ENCODE results near the gene NME7.

Gene NME7

DNA sequence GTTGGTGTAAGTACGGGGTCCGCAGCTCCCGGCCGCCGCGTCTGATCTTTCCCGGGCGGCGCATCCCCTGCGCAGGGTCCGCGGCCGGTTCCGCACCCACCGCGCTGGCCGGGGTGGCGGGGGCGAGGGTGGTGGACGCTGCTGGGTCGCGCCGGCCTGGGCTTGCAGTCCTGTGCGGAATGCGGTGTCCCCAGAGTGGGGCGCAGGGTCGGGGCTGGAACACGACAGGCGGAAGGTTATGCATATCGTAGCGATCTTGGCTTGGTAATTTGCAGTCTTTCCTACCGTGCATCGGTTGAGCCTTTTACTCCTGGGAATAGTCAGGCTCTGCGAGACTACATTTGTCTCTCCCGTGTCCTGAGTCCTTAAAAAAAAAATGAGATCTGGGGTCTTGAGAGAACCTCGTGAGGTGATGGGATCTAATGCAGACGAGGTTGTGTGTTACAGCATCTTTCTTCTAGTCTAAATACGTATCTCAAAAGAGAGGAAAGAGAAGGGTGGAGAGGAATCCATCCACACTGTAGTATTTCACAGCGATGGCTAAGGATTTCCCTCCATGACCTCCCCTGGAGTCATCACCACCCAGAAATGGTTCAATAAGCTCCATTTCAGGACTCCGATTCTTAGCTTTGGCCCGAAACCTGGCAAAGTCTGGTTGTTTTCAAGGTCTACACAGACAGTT, 260.5 kb downstream of the NME7 start:
- no peak for DNase-seq (ENCODE audit: low read depth)

DNA sequence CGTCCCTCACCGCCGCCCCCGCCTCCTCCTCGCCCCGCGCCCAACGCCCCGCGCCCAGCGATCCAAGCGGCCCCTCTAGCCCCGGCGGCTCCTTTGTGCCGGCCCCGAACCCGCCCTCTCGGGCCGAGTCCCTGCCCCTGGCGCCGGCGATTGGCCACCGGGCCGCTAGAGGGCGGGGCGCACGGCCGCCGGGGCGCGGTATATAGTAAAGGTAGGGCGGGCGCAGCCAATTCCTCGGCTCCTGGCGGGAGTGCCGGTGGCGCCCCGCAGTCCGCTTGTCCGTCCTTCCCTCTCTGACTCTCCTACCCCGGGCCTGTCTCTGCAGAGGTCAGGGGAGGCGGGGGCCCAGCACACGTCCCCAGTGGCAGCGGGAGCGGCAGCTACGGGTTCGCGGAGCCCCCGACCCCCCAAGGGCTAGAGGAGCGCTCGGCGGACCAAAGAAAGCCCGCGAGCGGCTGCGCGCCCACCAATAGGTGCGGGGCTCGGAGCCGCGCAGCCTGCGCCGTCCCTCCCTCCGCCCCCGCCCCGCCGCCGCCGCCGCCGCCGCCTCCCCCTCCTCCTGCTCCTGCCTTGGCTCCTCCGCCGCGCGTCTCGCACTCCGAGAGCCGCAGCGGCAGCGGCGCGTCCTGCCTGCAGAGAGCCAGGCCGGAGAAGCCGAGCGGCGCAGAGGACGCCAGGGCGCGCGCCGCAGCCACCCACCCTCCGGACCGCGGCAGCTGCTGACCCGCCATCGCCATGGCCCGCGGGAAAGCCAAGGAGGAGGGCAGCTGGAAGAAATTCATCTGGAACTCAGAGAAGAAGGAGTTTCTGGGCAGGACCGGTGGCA, 261.3 kb downstream of the NME7 start, which contains the start of gene ATP1B1:
TSS of gene ATP1B1 (plus strand) at position 596 of the 826 bp plus-strand sequence. CDS start at position 736, 140 bp downstream.
- peak; percentile 79 for DNase-seq (ENCODE audit: low read depth)

DNA sequence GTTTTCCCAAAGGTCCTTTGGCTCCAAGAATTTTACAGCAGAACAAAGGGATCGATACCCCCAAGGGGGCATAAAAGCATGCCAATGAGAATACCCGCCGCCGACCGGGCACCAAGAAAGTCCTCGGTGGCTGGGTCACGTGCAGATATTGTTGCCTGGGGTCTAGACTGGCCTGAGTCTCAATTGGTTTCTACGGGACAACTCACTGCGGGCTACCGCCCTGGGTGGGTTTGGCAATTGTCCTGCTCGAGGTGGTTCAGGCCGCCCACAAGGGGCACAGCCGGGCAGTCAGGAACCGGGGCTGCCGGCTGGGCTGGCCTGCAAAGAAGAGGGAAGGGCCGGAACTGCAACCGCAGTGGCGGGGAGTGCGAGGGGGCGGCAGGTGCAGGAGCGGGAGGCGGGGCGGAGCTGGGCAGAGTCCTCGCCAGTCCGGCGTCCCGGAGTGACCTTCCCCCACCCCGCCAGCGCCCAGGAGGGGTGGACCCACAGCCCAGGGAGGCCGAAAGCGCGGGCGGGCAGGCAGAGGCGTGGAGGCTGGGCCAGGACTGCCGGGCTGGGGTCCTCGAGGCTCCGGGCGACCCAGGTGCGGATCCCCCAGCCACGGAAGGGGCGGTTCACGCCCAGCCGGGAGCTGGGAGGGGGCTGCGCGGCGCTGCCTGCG, 262.0 kb downstream of the NME7 start:
- peak; percentile 16 for DNase-seq (ENCODE audit: low read depth)

DNA sequence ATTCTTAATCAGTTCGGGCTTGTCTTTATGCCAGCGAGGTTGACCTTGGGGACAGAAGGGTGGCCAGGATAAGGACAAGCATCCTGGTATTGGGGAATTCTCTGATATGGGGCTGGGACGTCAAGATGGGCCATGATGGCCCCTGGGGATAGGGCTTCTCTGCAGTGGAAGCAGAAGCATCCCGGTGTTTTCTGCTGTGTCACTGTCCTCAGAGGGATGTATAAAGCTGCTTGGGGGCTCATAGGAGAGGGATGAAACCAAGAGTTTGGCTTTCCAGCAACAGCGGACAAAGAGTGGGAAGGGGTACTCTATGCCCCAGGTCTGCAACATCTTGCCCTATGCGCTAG, 262.5 kb downstream of the NME7 start:
- no peak for DNase-seq (ENCODE audit: low read depth)

DNA sequence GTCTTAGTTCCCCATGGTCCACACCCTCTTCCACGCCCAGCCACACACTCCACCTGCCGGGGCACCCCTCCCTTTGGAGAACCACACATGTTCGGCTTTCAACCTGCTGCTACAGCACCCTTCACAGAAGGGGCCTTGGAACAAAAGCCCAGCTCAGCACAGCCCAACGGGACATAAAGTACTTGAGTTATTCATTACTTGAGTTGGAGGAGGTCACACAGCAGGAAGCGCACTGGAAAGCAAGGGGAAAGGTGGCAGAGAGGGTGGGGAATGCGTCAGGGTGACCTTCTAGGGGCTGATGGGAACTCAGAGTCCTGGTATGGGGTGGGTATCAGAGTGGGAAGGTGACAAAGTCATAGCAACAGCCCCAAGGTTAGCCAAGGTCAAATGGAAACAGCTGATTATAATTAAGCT, 264.1 kb downstream of the NME7 start:
- no peak for DNase-seq (ENCODE audit: low read depth)

DNA sequence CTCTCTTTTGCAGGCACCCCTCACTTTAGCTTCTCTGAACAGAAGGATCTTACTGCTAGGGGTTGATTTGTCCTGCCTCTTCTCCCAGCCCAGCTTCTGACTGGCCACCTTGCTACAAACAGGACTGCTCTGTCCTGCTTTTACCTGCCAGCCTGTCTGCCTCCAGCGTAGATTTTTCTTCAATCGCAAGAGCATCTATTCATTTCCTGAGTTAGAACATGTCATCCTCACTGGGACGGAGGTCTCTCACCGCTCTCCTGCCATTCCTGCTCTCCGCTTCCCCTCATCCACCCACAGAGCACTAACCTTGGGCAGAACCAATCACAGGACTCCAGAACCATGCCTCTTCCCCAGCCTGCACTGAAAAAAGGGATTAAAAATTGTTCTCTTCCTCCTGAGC, 264.6 kb downstream of the NME7 start:
- DNase-seq (ENCODE audit: low read depth): no peak

DNA sequence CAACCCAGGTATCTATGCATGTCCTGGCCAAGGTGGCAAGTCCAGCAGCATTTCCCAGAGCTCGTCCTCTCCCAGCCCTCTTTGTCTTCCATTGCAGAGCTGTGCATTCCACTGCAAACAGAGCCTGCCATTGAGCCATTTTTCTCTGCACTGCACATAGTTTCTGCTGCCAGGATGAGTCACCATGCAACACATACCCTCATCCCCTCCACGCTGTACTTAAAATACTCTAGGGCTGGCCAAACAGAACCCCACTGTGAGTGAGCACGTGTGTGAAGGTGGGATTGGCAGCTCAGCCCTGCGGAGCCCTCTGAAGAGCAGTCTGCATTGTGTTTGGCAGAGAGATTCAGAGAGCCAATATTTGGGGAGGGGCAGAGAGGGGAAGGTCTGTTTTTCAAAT, 265.0 kb downstream of the NME7 start:
- no peak for DNase-seq (ENCODE audit: low read depth)

DNA sequence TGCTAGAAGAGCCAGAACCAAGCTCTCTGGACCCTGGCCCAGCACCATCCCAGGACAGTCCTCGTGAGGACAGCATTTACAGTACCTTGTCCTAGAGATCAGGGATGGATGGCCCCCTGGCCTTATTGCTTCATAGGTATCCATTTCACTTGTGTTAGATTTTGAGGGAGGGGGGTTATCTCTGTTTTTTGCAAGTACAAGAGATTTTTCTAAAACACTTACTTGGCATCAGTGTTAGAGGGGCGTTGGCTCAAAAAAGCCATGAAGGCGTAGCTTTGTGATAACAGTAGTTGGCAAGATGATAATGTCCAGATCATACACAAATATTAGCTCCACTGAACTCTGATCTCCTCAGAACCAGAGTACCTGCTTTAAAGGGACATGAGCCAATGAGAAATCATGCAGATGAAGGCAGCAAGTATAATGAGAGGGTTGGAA, 266.9 kb downstream of the NME7 start:
- no peak for DNase-seq (ENCODE audit: low read depth)

DNA sequence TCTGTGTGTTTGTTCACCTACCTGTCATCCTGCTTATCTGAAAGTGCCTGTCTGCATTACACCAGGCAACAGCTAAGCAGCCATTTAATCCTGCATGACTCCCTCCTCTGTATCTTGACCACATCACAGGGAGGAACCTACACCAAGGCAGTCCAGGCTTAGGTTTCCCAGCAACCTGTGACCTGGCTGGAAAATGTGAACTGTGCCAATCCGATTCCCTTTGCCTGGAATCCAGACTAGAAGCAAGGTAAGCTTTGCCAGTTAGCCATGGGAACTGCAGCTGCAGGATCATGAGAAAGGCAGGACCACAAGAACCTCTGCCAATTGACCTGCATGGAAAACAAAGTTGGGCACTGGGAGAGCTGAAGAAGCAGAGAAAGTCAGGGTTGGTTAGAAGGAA, 267.4 kb downstream of the NME7 start:
- no peak for DNase-seq (ENCODE audit: low read depth)

DNA sequence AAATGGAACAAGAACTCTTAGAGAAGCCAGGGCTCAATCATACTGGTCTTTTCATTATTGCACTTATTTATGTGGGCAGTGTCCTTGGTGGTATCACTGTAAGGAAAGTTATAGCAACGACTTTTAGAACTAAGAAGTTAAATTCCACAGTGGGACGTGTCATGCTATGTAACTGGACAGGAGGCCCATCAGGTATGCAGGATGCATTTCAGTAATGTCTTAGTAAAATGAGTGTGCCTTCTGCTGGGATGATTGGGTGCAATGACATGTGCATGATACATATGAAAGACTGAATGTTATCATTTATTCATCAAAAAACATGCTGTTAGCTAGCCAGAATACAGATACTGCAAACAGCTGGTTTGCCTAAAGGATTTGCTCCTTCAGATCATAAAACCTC, 268.0 kb downstream of the NME7 start:
- DNase-seq (ENCODE audit: low read depth): no peak

DNA sequence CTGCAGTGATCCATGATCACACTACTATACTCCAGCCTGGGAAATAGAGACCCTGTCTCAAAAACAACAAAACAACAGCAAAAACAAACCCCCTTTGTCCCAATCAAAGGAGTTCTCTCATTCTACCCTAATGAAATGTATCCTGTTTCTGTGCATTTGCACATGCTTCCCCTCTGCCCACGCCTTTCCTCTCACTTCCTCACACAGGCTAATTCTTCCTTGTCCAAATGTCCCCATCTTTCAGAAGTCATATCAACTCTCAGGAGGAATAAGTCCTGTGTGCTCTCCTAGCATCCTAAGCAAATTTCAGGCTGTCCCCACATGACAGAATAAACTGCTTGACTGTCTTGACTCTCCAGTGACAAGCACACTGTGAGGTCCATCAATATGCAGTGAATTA, 269.2 kb downstream of the NME7 start:
- no peak for DNase-seq (ENCODE audit: low read depth)

DNA sequence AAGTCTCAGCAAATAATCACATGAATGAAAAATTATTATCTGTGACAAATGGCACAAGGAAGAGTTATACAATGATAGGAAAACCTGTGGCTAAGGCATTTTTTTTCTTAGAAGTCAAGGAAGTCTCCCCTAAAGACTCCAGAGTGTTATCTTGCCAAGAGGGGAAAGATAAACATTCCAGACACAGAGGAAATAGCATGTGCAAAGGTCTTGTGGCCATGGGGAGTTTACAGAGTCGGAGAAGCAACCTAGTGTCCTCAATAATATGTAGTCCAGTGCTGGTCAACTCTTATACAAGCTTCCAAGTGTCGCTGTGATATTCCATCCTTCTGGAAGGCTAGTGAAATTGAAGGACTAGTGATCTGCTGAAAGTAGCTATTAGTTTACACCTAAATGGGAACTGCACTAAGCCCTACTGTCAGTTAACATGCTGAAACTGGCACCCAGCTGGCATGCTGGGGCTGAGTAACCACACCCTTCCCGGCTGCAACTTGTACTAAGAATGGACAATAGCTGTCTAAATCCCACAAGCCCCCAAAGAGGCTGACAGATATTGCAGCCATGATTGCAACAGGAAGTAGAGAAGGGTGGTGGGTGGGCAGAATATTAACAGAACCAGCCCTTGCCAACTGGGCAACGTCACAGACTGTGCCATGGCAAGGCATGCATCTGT, 272.6 kb downstream of the NME7 start:
- DNase-seq (ENCODE audit: low read depth): no peak

DNA sequence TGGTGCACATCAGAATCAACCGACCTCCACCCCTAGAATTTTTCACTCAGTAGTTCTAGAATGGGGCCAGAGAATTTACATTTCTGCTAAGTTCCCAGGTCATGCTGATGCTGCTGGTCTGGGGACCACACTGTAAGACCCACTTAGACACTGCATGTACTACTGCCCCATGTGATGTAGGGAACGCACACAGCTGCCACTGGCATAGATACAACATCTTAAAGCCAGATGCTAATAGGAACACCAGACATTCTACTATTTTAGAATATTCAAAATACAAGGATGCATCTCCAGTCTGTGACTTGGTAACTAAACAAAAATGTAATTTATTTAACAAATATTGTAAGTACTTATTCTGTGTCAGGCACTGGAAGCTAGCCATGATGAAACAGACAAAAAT, 275.2 kb downstream of the NME7 start:
- no peak for DNase-seq (ENCODE audit: low read depth)

DNA sequence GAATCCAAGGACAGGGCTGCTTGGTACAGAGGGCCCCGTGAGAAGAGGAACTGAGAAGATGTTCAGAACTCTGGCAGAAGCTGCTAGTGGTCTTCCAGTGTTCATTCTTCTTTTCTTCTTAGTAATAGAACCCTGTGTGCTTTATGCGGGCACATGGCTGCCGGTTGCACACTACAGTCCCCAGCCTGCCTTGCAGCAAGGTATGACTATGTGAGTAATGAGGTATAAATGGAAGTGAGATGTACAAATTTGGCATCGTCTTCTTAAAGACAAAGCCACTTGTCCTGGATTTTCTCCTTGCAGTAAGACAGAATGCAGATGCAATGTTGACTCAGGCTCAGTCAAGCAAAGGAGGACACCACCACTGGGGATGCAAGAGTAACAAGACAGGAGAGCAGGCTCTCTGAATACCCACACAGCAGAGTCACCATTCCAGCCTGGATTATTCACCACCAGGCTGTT, 276.1 kb downstream of the NME7 start:
- DNase-seq (ENCODE audit: low read depth): no peak

DNA sequence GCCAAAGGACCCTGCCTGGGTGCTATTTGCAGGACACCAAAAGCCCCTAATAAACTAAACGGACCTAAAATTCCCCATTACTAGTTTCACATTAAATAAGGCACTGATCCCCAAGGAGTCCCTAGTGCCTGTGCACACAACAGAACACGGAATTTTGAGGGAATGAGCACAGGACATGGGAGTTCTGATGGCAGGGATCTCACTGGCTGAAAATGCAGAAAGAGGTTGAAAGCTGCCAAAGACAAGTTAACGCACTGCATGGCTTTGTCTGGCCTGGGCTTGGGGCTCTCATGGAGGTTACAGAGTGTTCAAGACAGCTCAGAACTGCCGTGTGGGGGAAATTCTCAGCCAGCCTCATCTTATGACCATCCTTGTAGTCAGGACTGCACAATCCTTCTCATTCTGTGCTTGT, 276.7 kb downstream of the NME7 start:
- no peak for DNase-seq (ENCODE audit: low read depth)

DNA sequence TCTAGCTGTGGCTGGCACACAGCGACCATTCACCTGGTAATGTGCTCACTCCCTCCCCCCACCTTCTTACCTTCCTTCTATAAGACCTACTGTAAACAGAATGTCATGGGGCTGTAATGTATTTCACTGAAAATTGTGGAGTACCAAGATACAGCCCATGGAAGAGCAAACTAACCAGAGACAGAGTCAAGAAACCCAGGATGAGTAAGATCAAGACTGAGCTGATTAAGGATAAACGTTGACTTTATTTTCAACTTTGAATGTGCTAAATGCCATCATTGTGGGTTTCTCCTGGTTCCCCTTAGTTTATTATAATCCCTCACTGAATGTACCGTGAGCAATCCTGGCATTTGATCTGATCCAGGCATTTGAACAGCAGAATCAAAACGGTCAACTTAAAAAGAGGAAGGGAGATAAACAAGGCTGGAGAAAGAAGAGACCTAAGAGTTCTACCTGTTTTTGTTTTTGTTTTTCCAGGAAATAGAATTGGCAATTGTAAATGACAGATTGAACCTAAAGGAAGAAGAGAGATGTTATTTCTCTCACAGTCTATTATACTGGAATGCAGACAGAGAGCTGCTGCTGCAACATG, 277.2 kb downstream of the NME7 start:
- no peak for DNase-seq (ENCODE audit: low read depth)

DNA sequence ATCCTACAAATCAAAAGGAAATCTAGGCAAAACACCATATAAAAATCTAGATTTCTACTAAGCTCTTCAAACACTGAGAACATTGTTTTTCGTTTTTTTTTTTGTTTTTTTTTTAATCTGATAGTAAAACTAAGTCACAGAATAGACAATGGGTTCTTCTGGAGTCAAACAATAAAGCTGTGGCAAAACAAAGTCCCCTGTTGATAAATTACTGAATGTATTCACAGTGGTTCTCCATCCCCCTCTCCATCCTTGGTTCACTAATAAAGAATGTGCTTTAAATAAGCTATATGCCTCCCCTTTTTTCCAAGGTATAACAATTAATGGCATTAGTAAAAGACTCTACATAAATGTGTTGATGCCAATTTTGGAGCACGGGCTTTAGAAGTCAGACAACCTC, 277.8 kb downstream of the NME7 start:
- DNase-seq (ENCODE audit: low read depth): no peak

DNA sequence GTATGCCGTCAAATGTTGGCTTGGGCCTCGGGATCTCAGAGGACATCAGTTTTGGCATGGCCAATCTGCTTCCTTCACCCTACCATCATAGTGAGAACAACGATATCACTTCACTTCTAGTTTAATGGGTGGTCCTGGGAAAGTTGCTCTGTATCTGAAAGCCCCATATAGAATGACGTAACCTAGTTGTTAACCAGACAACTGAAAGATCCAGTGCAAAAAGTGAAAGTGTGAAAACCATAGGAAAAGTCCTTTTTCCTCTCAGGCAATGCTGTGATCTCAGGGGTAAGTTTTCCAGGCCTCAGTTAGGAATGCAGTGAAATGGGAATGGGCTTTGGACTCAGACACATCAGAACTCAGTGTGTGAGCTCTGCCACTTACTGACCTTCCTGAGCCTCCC, 279.7 kb downstream of the NME7 start:
- no peak for DNase-seq (ENCODE audit: low read depth)

DNA sequence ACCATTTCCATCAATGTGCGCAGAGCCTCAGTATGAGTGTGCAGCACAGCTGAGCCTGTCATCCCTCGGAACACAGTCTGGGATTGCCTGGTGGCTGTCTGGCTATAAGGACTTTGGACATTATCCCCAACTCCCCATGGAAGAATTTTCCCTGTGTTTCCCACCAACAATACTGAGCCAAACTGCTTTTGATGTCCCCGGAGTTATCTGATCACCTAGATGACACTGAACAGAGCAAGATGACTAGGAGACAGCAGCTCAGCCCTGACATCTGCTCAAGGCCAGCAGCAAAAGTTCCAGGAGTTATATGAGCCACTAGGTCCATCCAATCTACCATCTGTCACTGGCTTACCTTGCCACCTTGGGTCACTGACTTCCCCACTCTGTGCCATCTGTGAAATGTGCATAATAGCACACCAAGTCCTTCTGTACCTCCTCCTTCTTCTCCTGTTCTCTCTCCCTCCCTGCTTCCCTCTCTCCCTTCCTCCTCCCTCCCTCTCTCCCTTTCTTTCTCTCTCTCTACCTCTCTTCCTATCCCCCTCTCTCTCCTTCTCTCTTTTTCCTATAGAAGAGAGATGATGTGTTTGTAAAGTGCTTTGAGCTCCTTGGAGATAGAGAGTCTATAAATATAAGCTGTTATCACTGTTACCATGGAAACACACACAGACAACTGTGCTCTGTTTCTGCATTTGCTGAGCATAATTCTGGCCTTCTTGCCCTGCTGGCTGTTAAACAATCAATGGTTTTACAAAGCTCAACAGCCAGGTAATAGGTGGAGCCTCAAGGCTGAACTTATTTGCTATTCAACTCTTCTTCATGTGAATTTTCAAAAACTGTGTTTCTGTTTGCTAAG, 280.8 kb downstream of the NME7 start:
- DNase-seq (ENCODE audit: low read depth): no peak

DNA sequence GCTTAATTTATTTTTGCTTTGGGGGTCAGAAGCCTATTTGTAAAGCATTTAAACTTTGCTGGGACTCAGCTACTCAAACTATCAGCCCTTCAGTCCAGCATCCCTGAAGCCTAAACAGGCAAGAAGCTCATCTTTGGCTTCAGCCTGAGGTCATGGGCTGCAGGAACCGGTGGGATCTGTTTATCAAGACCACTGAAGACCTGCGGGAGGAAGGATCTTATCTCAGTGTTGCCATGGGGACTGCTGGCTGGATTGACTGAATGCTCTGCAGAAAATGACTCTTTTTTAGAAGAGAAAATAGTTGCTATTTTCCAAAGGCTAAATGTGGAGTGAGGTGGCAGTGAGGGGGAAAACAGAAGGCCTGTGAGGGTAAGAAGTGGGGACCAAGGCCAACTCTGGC, 281.7 kb downstream of the NME7 start:
- no peak for DNase-seq (ENCODE audit: low read depth)

All from stimulated activated CD8-positive, alpha-beta memory T cell treated with anti-CD3 and anti-CD28 coated beads, Interleukin-4, amount 100 ng/mL, for 24 hours (primary cell).